Activated T-cell treated with anti-CD3 and anti-CD28 coated beads for 1 hour (primary cell): Measurements from ENCODE around the gene PRF1.
"Not testable (repeated sequence)": the region's sequence is repeated elsewhere in the genome, so short reads cannot be mapped to it uniquely, and the experiment has no call there.

Source experiments
- DNase-seq: peaks from one replicate; pipeline ENCODE4 v3.0.0-alpha.2; 2020; ENCODE audit warnings: low read depth

Gene PRF1

GRCh38 chr10:70594161-70594560 lies 8.4 kb downstream of the PRF1 start:
- no peak for DNase-seq

GRCh38 chr10:70593513-70593890 lies 9.0 kb downstream of the PRF1 start:
- DNase-seq = no peak

GRCh38 chr10:70592746-70593512 lies 9.6 kb downstream of the PRF1 start:
- DNase-seq = no peak

GRCh38 chr10:70592186-70592735 lies 10.3 kb downstream of the PRF1 start:
- DNase-seq = no peak

GRCh38 chr10:70590655-70591416 lies 11.7 kb downstream of the PRF1 start:
- no peak for DNase-seq

GRCh38 chr10:70589762-70590654 lies 12.5 kb downstream of the PRF1 start:
- no peak for DNase-seq

- no peak for DNase-seq
Measured at GRCh38 chr10:70588859-70589570, 13.5 kb downstream of the PRF1 start.

- DNase-seq = no peak
Measured at GRCh38 chr10:70588255-70588654, 14.3 kb downstream of the PRF1 start.

- no peak for DNase-seq
Measured at GRCh38 chr10:70587045-70587658, 15.4 kb downstream of the PRF1 start.

GRCh38 chr10:70586348-70586930 lies 16.1 kb downstream of the PRF1 start:
- no peak for DNase-seq

- no peak for DNase-seq
Measured at GRCh38 chr10:70585578-70586169, 16.9 kb downstream of the PRF1 start.

- no peak for DNase-seq
Measured at GRCh38 chr10:70584909-70585544, 17.5 kb downstream of the PRF1 start.

- DNase-seq = no peak
Measured at GRCh38 chr10:70584366-70584765, 18.2 kb downstream of the PRF1 start.

GRCh38 chr10:70583669-70584037 lies 18.9 kb downstream of the PRF1 start:
- DNase-seq = no peak

GRCh38 chr10:70582793-70583668 lies 19.5 kb downstream of the PRF1 start:
- DNase-seq = no peak

- DNase-seq = not testable (repeated sequence)
Measured at GRCh38 chr10:70581176-70581575, 21.4 kb downstream of the PRF1 start.

GRCh38 chr10:70579234-70580002 lies 23.1 kb downstream of the PRF1 start:
- DNase-seq = no peak

- peak; percentile 55 for DNase-seq
Measured at GRCh38 chr10:70578371-70578947, 24.1 kb downstream of the PRF1 start.
